K562 (cell line): Measurements from ENCODE around the gene CPLX4.

Source experiments
- BRF1 ChIP-seq: IDR thresholded peaks from 3 replicates; pipeline ENCODE4 v1.6.1; 2011; ENCODE audit warnings: borderline replicate concordance, mild to moderate bottlenecking; ENCODE audit not compliant: insufficient read length; ENCODE audit errors: extremely low read depth
- CBFA2T2 ChIP-seq: fragments of 450-650 bp; conservative IDR thresholded peaks from 2 replicates; pipeline ENCODE4 v1.6.1; 2017; ENCODE audit warnings: mild to moderate bottlenecking
- ESRRA ChIP-seq: fragments of 450-650 bp; IDR thresholded peaks from 2 replicates; pipeline ENCODE4 v1.6.1; 2014; ENCODE audit warnings: low read depth, mild to moderate bottlenecking, moderate library complexity, borderline replicate concordance
- MYC ChIP-seq, 2 experiments: fragments of 250-450 bp in 1 of 2; sonication (Bioruptor Pico) in 1 of 2; IDR thresholded peaks; 2 replicates each; pipeline versions ENCODE4 v1.5.1 to v1.6.1; 2012 to 2021; ENCODE audit warnings: low read depth in 2 of 2, borderline replicate concordance in 1 of 2, improper control_type of control experiment in 1 of 2, low read length in 1 of 2, mild to moderate bottlenecking in 1 of 2, moderate library complexity in 1 of 2
- SIRT6 ChIP-seq: IDR thresholded peaks from one replicate; pipeline ENCODE4 v1.6.1; 2012; ENCODE audit warnings: low read depth, mild to moderate bottlenecking, control low read depth, inconsistent platforms, low read length, moderate library complexity
- ZFX ChIP-seq: sonication (generic); formaldehyde crosslinking; IDR thresholded peaks from 2 replicates; pipeline ENCODE4 v1.8.0; 2022; ENCODE audit warnings: mild to moderate bottlenecking, missing genetic modification reagents, moderate library complexity

DNA sequence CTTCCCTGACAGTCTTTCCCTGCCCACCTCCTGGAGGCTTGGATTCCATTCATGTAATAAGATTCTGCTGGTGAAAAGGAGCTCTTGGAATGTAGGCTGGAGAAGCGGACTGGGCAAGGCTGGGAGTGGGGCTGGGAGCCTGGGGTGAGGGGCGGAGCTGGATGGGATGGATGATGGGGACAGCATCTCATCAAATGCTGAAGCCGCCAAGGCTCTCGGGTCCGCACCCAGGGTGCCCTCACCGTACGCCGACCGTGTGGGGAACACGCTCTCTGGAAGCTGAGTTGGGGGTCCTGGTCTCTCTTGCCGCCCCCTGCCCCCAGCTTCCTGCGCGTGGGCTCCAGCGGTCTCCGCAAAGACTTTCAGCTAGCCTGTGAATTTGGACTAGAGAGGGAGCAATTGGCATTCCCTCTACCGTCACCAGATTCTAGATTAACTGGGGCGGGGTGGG is 54.3 kb downstream of the CPLX4 start:
- TF ChIP-seq ZFX (CRISPR knock-in tag): no peak
- no peak for TF ChIP-seq BRF1
- TF ChIP-seq SIRT6: no peak
- no peak for TF ChIP-seq MYC (IDR thresholded peaks at IDR 0.05; ENCODE audit: low read depth, low read length)
- no peak for TF ChIP-seq MYC (CRISPR knock-in tag; IDR thresholded peaks at IDR 0.05; ENCODE audit: borderline replicate concordance, low read depth)
- TF ChIP-seq CBFA2T2: no peak
- TF ChIP-seq ESRRA: no peak
